Smooth muscle cell (in vitro differentiated cells): ENCODE data around the gene USP54. TPM values are rescaled to one million over a fixed set of nuclear protein-coding genes. Genes with fewer than 3 reads are reported as not detected.
"Not testable (repeated sequence)": the region's sequence is repeated elsewhere in the genome, so short reads cannot be mapped to it uniquely, and the experiment has no call there.

Source experiments
- DNase-seq: peaks from one replicate; lab custom pipeline; 2025; ENCODE audit not compliant: unreplicated experiment; lab: John Stamatoyannopoulos, UW
- H2AFZ ChIP-seq: fragments of 200-600 bp; sonication (generic); 2 replicates; pipeline ENCODE4 v1.6.0; 2016; ENCODE audit warnings: antibody characterized with exemption, low read depth, mild to moderate bottlenecking
- H3F3A ChIP-seq: fragments of 200-600 bp; sonication (generic); 2 replicates; pipeline ENCODE4 v1.6.0; 2017; ENCODE audit warnings: antibody characterized with exemption, low read depth
- H3K27ac ChIP-seq: fragments of 200-600 bp; sonication (generic); 2 replicates; pipeline ENCODE4 v1.5.1; 2016; ENCODE audit warnings: low read depth, mild to moderate bottlenecking
- H3K27me3 ChIP-seq: fragments of 200-600 bp; sonication (generic); 2 replicates; pipeline ENCODE4 v1.6.1; 2016; ENCODE audit warnings: low read depth, mild to moderate bottlenecking
- H3K36me3 ChIP-seq: fragments of 200-600 bp; sonication (generic); 2 replicates; pipeline ENCODE4 v1.5.1; 2016; ENCODE audit warnings: low read depth
- H3K4me1 ChIP-seq: fragments of 200-600 bp; sonication (generic); 2 replicates; pipeline ENCODE4 v1.5.1; 2016; ENCODE audit warnings: low read depth
- H3K4me2 ChIP-seq: fragments of 200-600 bp; sonication (generic); 2 replicates; pipeline ENCODE4 v1.6.0; 2016; ENCODE audit warnings: mild to moderate bottlenecking
- H3K4me3 ChIP-seq: fragments of 200-600 bp; sonication (generic); 2 replicates; pipeline ENCODE4 v1.5.1; 2016; ENCODE audit warnings: mild to moderate bottlenecking
- H3K79me2 ChIP-seq: fragments of 200-600 bp; sonication (generic); 2 replicates; pipeline ENCODE4 v1.6.0; 2016; ENCODE audit warnings: low read depth, mild to moderate bottlenecking
- H3K9ac ChIP-seq: fragments of 200-600 bp; sonication (generic); 2 replicates; pipeline ENCODE4 v1.6.0; 2016; ENCODE audit warnings: low read depth
- H3K9me3 ChIP-seq: fragments of 200-600 bp; sonication (generic); replicated peaks from 2 replicates; pipeline ENCODE4 v1.5.1; 2016; ENCODE audit warnings: low read depth
- H4K20me1 ChIP-seq: fragments of 200-600 bp; sonication (generic); 2 replicates; pipeline ENCODE4 v1.6.0; 2016; ENCODE audit warnings: low read depth
- CTCF ChIP-seq: fragments of 200-600 bp; sonication (generic); IDR thresholded peaks from 2 replicates; pipeline ENCODE4 v1.5.1; 2017; ENCODE audit warnings: borderline replicate concordance, mild to moderate bottlenecking, antibody characterized with exemption; ENCODE audit not compliant: insufficient read depth, poor library complexity, severe bottlenecking
- WGBS: methylation state at CpG from one replicate; pipeline ENCODE4 v1.1.7; 2016; ENCODE audit warnings: low lambda C conversion rate; 5-methylcytosine and 5-hydroxymethylcytosine counted together
- polyA plus RNA-seq: library from polyadenylated mRNA; unstranded; fragments of >200 nt; fragmentation: Nextera tagmentation; extraction: Ambion mirVana; gene quantifications from 2 replicates; pipeline ENCODE4 v1.2.1, GENCODE V29; 2016
- total RNA-seq: library from RNA; depleted of rRNA; stranded (reverse); fragments of >200 nt; gene quantifications from 2 replicates; pipeline ENCODE4 v1.2.3, GENCODE V29; 2014

USP54 gene
- total and polyA plus RNA-seq, 2 experiments from 2014 or later, result 3.1 to 8.2 TPM

GRCh38 chr10:73625004-73625883 lies 34.1 kb upstream of the USP54 start:
- Histone ChIP-seq H3K4me3 (peak overlapping the region; percentile 90), H3F3A (no peaks in the 10 kb centered on the region), H3K36me3 (no peaks in the 10 kb centered on the region), H3K27me3 (no peaks in the 10 kb centered on the region), H2AFZ (peak overlapping the region; percentile 99), H3K4me1 (peaks cover 6% of the 10 kb centered on the region), H3K79me2 (peaks cover 6% of the 10 kb centered on the region), H3K27ac (peak overlapping the region; percentile 85), H3K9ac (peak overlapping the region; percentile 98), H3K4me2 (peak overlapping the region; percentile 98), H3K9me3 (no peaks in the 10 kb centered on the region), H4K20me1 (no peaks in the 10 kb centered on the region)
- DNase-seq, result peak; percentile 43
- WGBS, result 2% methylated on average over 42 of the region's 46 CpGs
- no peak for TF ChIP-seq CTCF

GRCh38 chr10:73623056-73623455 lies 31.9 kb upstream of the USP54 start:
- 98% methylated on average over 4 of the region's 4 CpGs for WGBS
- Histone ChIP-seq H3F3A (no peaks in the 10 kb centered on the region), H3K79me2 (peaks cover 6% of the 10 kb centered on the region), H3K9me3 (no peaks in the 10 kb centered on the region), H3K4me3 (no peak overlapping the region), H3K4me2 (no peak overlapping the region), H3K9ac (no peak overlapping the region), H3K4me1 (peaks cover 6% of the 10 kb centered on the region), H3K27me3 (no peaks in the 10 kb centered on the region), H3K36me3 (no peaks in the 10 kb centered on the region), H3K27ac (no peak overlapping the region), H4K20me1 (no peaks in the 10 kb centered on the region), H2AFZ (no peak overlapping the region)
- no peak for DNase-seq
- TF ChIP-seq CTCF, result no peak

GRCh38 chr10:73620974-73621373 lies 29.8 kb upstream of the USP54 start:
- not testable (repeated sequence) for H3K4me3 ChIP-seq, H3F3A ChIP-seq, H2AFZ ChIP-seq, H4K20me1 ChIP-seq, DNase-seq, H3K9ac ChIP-seq, H3K4me2 ChIP-seq, H3K27ac ChIP-seq, H3K36me3 ChIP-seq, H3K4me1 ChIP-seq, H3K9me3 ChIP-seq, H3K27me3 ChIP-seq, H3K79me2 ChIP-seq
- 97% methylated on average over 12 of the region's 12 CpGs for WGBS

- not testable (repeated sequence) for H3K9me3 ChIP-seq, H3K27ac ChIP-seq, H3K4me1 ChIP-seq, H3K4me3 ChIP-seq, H3K27me3 ChIP-seq, H4K20me1 ChIP-seq, H3K36me3 ChIP-seq, H2AFZ ChIP-seq, H3K4me2 ChIP-seq, H3K9ac ChIP-seq, H3F3A ChIP-seq, DNase-seq, H3K79me2 ChIP-seq
- 96% methylated on average over 8 of the region's 8 CpGs for WGBS
Measured at GRCh38 chr10:73617143-73617542, 26.0 kb upstream of the USP54 start.
